HG03469 (cell line): Measurements from ENCODE around the gene PSMG4.

Experiments
- ATAC-seq: cut with Tn5 transposase; IDR thresholded peaks from one replicate; pipeline ENCODE4 v1.9.1; 2021; ENCODE audit warnings: mild to moderate bottlenecking, moderate library complexity, moderate number of reproducible peaks; ENCODE audit not compliant: unreplicated experiment

The PSMG4 gene

DNA sequence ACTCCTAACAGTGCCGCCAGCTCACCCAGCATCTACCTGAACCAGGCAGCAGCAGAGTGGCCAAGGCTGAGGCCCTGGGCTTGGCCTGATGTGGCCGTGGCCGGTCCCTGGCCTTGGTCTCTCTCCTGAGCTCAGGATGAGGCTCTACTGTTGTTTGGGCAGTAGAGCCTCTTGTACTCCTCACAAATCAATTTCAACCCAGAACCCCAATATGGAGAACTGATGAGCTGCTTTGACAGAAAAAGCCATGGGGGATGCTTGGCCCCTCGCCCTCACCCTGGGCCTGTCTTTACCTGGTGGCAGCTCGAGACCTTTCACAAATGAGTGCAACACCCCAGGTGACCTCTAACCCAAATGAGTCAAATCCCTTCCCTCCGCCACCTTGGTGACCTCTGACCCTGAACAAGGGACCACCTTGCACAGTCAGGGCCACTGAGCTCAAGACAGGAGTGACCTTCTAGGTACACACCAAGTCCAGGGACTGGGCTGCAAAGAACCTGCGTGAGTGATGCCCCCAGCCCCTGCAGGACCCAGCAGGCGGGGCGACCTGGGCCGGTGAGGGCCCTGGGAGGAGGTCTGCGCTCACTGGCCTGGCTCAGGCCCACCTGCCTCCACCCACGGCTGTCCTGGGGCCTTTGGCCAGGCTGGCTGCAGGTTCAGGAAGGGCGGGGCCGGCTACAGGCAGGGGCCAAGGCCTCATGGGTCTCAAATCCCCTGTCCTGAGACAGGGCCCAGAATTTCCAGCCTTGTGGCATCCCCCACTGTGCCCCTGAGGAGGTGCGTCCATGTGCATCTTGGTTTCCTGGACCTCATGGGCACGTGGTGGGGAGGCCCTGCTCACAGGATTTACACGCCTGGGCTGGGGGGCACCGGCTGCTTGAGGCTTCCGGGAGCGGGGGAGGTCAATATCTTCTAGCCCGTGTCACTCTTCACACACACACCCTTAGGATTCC lies 30.2 kb downstream of the PSMG4 start:
- ATAC-seq = no peak

DNA sequence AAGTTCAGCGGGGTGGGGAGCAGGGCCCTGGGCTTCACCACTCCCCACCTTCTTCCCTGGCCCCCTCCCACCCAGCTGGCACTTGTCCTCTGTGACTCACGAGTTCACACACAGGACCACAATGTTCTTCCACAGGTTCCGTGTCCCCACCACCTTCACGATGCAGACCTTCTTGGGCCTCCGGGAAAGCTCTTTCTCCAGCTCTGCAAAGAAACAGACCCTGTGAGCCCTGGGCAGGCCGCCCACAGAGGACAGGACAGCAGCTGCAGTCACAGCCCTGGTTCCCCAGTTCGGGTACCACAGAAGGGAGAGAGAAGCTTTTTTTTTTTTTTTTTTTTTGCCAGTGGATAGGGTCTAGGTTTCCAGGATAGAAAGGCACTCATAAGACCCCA lies 30.9 kb downstream of the PSMG4 start:
- no peak for ATAC-seq

DNA sequence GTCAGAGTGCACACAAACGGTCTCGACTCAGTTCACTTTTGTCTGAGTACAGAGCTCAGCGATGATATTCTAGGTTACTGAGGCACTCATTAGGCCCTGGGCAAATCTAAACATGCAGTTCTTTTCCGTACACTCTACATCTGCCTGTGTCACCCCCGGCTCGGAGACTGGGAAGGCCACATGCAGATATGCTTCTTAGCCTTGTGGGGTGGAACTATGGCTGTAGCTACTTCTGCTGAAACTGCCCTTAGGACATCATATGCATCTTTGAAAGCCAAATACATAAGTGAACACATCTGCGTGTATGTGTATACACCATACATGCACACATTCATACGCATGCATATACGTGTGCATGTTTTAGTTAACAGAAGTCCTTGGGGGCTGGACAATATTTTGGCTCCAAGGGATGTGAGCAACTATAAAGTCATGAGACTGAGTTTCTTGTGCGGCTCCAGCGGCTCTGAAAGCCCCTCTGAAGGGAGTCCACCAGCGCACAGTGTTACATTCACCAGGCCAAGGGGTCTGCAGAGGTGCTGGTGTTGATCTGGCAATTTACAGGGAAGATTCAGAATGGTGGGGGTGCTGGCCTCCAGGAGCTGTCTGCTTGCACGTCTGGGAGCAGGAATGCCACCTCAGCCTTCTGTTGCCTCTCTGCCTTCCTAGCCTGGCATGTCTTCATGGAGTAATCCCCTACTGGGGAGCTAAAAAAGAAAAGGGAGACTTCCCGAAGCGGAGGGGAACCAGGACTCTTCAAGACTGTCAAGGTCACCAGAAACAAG lies 31.6 kb downstream of the PSMG4 start:
- no peak for ATAC-seq

DNA sequence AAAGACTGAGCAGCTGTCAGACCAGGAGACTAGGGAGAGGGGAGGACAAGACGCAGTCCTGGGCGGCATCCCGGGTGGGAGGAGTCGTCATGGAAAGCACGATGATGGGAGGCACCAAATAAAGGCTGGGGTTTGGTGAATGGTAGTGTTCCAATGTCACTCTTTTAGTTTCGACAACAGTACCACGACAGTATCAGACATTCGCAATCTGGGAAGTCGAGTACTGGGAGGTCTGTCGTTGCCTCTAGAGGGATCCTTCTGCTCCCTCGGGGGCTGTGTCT lies 32.1 kb downstream of the PSMG4 start:
- ATAC-seq = no peak

DNA sequence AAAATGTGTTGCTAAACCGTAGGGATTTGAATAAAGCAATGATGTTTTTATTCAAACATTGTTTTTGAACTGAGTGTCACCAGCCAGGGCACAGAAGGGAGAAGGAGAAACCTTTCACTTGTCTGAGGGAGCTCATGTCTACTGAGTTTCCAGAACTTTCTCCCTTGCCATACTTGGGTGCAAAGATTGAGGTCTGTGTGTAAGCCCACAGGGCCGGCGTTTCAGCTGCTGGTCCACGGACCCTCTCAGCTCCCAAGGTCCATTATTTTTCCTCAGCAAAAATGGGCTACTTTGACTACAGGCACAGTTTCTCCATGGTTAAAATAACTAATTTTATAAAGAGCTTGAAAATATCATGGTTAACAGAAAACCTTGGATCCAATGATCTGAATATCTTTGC lies 32.6 kb downstream of the PSMG4 start:
- ATAC-seq = no peak

DNA sequence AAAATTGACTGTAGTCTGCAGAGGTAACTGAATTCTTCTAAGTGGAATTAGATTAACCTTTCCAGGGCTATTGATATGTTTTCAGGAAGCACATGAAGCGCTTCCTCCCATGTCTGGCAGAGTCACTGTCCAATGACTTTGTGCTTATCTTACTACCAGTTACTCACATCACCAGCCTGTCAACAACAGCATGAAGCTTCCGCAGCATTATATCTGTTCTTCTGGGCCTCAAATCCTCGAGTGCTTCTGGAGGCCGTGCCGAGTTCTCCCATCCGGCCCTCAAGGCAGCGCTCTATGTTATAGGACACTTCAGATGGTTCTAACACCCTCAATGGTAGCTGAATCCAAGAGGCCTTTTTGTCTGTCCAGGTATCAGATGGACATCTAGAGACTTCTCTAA lies 33.2 kb downstream of the PSMG4 start:
- no peak for ATAC-seq

DNA sequence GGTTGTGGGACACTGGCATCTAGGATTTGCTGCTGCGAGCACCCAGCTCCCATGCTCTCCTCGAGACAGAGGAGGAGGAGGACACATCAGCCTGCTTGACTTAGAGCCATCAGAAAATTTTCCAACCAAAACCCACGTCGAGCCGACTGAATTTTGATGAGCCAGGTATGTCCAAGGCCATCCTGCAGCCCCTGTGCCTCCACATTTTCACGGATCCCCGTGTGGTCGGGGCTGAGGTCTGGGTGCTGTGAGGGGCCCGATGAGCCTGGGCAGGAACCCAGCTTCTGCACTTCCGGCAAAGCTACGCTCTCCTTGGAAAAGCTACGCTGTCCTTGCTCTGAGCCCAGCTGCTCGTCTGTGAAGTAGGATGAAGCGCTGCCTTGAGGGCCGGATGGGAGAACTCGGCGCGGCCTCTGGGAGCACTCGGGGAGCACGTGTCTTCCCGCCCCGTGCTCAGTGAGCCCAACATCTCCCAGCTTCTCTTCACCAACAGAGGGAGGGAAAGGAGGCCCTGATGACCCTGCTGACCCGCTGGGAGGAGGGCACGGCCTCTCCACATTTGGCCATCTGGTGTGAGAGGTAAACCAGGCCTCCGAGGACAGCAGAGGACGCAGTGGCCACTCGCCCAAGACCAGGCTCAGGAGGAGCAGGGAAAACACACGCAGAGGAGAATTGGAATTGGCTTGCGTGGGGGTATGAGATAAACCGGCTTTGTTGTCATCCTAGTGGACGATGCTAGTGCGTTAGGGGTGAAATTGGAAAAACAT lies 33.9 kb downstream of the PSMG4 start:
- ATAC-seq = no peak

DNA sequence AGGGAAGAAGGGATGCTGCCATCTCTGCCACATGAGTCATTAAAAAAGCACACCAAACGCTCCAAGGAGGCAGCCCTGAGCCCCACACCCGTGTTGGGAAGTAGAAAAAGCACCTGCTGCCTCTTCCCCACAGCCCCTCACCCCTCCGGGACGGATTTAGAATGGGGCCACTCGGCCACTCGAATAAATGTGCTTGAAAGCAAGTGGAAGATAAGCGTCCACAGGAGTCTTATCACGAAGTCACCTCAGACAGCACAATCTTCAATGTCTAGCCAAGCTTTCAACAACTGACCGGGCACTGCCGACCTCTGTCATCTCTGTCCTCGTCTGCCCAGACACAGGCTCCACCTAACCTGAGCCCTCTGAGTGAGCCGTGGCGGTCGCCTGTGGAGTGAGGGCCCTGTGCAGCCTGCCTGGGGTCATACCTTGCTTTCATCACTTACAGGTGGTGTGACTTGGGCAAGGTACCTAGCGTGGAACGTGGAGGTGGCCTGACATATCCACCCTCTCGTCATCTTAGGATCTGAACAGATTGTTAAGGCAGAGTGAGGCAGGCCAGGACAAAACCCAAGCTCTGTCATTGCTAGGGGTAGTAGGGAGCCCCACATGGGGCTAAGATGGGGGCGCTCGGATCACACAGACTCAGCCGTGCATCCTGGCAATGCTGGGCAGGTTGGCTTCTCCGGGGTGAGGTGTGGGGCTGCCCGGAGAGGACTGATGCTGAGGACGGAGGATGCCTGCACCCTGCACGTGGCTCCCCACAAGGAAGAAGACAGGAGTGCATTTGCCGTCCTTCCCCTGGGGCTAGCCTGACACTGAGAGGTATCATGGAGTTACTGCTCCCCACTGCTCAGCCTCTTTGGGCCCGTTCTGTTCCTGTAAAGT lies 34.8 kb downstream of the PSMG4 start:
- ATAC-seq = no peak

DNA sequence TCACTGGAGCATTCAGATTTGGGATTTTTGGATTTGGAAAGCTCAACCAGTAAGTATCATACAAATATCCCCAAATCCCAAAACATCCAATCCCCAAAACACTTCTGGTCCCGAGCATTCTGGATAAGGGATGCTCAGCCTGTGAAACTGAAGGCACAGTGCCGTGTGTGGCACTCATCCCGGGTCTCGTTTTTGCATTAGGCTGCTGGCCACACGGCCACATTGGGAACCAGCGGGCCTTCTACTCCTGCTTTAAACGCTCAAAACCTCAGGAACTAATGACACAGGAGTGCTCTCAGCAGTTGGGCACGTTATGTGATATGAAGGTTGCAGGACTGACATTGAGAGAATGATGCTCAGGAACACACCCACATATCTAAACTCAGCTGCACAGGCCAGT lies 35.6 kb downstream of the PSMG4 start:
- ATAC-seq = no peak

DNA sequence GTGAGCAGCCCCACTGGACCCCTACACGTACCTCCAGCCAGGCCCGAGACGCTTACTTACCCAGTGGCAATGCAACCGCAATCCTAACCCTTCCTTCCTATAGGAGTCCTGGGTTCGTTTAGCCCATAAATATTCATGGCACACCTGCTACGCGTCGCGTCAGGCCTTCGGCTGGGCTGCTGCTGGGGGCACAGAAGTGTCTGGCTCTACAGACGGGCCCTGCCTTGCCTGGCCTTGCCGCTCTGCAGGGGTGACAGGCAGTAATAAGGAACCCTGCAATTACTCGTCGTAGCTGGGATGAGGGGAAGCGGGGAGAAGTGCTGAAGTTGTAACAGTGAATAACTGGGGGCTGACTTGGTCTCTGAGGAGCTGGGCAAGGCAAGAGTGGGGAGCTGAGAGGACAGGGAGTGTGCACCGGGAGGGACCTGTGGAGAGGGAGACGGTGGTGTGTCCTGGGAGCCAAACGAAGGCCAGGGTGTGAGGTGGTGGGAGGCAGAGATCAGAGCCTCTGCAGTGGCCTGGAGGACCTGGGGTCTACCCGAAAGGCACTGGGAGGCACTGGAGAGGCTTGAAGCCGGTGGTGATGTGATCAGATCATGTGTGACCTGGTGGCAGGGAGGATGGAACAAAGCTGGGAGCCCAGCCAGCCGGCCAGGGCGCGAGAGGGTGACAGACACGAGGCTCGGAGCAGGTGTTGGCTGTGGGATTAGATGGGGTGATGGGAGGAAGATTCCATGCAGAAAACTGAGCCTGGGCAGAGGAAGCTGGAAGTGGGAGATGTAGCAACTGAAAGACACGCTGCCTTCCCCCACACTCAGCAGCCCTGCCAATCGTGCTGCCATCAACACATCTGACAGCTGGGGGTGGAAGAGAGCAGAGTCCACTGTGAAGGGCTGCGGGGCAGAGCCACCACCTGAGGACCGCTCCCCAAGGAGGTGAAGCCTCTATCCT lies 36.4 kb downstream of the PSMG4 start:
- ATAC-seq = no peak

DNA sequence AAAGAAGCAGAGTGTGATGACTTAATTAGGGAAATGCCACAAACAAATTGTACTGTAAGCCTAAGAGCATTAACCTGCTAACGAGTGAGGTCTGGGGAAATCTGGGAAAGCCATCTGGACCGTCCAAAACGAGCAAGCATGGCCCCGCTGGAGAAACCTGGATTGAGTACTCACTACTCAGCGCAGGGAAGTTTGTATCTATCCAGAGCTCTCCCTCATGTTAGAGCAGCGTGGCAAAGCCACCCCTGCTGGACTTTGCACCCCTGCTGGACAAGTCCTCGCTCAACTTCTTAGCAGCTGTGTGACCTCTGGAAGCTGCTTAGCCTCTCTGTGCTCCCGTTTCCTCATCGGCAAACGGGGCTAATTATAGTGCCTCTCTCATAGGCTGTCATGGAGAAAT lies 37.3 kb downstream of the PSMG4 start:
- ATAC-seq = no peak

DNA sequence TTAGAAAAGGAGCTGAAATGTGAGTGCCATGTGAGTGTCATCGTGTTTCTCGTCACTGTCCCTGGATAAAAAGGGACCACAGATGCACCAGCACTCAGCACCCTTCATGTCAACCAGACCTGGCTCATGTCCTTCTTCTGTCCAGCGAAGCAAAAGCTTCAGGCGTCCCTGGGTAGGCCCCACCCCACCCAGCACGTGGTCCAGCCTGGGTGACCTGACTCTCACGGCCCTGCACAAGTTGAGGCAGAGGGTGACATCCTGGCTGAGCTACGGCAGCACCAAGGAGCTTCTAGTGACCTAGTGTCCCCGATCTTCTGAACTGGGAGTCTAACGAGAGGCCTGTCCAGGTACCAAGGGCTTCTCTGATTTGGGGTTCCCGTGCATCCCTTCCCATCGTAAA lies 37.8 kb downstream of the PSMG4 start:
- ATAC-seq = no peak

DNA sequence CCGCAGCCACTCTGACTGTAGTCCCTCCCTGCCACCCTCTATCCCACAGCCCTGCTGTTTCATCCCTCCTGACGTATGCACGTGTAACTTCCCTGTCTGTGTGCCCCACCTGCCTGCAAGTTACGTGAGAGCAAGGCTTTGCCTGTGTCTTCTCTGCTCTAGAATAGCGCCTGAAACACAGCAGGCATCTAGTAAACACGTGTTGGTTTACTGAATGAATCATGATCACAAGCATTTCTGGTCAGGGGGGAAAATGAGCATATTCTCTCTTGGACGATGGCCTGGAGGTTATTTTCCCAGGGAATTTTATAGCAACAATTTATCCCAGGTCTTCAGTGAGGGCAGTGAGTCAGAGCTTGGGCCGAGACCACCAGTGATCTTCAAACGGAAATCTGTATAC lies 38.3 kb downstream of the PSMG4 start:
- no peak for ATAC-seq

DNA sequence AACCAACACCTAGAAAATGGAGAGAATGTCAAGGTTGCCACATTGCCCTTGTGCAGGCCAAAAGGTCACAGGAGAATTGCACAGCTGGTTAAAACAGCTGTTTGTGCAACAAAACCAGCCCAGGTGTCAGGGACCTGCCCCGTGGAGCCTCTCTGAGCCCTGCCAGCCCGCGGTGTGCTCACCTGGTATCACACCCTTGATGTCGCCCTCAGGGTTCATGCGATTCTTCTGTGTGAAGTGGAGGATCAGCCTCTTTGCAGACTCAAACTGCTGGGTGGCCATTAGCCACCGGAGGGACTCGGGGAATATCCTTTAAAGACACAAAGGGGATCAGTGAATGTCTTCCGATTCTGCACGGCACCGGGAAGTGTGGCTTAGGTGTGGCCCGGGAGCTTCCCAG lies 39.2 kb downstream of the PSMG4 start:
- no peak for ATAC-seq

DNA sequence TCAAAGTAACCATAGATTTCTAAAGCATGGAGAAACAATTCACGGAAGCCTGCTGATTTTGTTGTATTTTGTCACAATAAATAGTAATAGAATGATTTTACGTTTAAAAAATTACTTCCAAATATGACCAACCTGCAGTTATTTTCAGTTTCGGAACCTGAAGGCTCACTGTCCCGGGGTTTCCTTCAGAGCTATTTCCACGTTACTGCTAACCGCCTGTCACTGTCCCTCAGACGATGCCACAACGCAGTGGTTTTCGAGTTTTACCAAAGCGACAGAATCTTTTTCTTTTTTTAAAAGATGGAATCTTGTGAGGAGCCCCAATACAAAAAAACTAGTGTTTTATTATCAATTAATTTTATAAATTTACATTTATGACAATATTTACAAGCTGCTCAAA lies 40.5 kb downstream of the PSMG4 start:
- no peak for ATAC-seq

DNA sequence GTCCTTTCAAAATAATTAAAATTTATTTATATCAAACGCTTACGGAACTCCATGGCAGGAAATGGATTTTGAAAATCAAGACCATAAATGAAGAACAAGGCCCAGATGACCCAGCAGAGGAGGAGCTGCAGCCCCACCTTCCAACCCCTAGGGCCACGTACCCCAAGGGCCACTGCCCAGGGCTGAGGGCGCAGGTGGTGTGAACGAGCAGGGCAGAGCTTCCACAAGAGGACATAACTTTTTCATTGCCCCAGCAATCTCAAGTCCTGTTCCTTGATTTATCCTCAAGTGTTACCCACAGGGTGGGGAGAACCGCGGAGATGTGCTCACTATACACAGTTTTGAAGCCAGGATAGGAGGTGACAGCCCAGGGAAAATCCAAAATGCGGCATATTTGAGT lies 42.8 kb downstream of the PSMG4 start:
- ATAC-seq = no peak

DNA sequence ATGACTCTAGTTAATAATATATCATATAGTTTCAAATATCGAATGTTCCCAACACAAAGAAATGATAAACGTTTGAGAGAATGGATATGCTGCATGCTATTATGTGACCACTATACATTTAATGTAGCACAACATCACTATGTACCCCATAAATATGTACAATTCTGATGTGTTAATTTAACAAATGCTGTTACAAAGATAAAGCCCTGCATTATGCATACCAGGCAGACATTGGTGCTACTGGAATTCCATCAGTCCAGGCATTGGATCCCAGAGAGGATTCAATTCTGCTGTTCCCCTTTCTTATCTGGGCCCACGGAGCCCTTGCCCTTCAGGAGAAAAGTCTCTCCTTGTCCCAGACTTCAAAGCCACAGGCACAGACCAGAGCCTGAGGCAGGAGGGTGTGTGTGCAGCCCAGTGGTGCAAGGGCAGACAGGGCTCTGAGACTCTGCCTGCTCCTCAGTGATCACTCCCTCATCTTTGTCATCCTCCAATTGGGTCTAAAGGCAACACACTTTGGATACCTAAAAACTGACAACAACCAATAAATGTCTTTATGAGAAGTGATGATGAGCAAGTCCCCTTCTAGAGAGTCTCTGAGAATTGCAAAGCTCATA lies 45.2 kb downstream of the PSMG4 start:
- ATAC-seq = no peak

DNA sequence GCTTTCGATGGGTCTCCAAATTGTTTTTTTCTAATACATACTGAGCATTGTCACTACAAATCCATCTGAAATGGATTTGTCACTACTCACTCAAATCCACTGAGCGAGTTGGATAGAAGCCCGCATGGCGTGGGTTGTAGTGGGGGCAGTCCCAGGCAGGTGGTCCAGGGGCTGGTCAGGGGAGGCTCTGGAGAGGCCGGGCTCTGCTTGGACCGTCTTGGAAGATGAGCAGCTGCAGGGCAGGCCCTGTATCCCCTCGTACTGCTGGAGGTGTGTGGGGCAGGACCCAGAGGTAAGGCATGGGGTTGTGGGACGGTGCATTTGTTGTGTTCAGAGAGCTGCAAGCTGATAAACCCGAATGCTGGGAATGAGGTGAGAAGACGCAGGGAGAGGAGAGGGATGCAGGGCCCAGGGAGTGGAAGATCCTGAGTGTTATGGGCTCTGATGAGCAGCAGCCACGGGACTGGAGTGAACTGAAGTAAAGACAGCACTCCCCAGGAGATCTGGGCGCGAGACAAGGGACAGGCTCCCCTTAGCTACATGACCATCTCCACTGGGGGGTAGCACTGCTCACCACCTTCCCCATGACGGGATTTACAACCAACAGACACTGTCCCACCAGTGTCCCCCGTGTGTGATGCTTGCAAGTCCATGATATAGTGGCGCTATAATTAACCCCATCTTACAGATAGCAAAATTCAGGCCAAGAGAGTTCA lies 45.9 kb downstream of the PSMG4 start:
- ATAC-seq = no peak

DNA sequence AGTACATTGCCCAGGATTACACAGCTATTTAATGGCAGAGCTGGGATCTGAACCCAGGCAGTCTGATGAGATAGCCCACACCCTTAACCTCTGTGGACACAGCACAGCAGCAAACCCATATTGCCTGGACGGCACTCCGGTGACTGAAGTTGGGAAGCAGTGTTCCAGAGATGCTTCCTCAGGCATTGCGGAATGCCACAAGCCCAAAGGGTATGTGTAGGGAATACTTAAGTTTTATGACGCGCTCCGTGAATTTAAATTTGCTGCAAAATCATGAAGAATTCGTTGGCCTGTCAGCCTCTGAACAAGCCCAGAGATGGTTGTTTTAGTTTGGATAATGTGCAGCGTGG lies 46.4 kb downstream of the PSMG4 start:
- no peak for ATAC-seq
